Measurements from ENCODE around the gene PDE11A. TPM values are rescaled to one million over a fixed set of nuclear protein-coding genes. Genes with fewer than 3 reads are reported as not detected.

PDE11A gene
- total and polyA plus RNA-seq, 10 donors = 0.02 to 1.2 (median 0.22) TPM; not detected in 3

- TF ChIP-seq POLR2AphosphoS5 (IDR thresholded peaks at IDR 0.05) (no peak), POLR2A (IDR thresholded peaks at IDR 0.05) (no peak), CTCF (IDR thresholded peaks at IDR 0.05 in 8 of 11, conservative IDR thresholded peaks at IDR 0.05 in 3 of 11) (no peak)
- no peaks in the 10 kb centered on the region for H3K36me3 ChIP-seq
- H3K4me3 ChIP-seq = no peak overlapping the region
- no peaks in the 10 kb centered on the region for H3K9me3 ChIP-seq
- H3K27me3 ChIP-seq (replicated peaks in 1 of 7) = no peaks in the 10 kb centered on the region
- 72 to 84% (median 82%) methylated on average over 2 of the region's 2 CpGs for WGBS, 5 donors
- intact Hi-C loops (cut with DNase I; ENCODE audit: low total_unique reads) = no loop called here
- no peaks in the 10 kb centered on the region for H3K4me1 ChIP-seq
- DNase-seq = no peak
- no peak overlapping the region for H3K27ac ChIP-seq
Measured at GRCh38 chr2:177923323-177923722, 149.3 kb downstream of the PDE11A start.

DNA sequence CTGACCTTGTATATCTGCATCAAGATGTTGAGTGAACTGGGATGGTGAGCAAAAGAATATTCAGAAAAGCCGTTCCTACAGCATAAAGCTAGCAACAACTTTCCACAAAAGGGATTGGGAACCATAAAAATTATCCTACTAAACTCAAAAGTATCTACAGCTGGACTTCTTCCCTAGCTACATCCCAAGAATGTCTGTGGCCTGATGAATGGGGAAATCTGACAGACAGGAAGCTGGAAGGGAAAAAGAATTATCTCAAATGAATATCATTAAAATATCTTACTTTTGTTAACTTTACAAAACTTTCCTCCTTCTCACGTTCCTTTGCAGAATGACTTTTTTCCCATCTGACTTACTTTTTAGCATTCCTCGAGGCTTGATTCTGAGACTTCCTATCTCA lies 150.9 kb downstream of the PDE11A start:
- Histone ChIP-seq H3K4me1 (no peaks in the 10 kb centered on the region), H3K9me3 (no peaks in the 10 kb centered on the region), H3K4me3 (no peak overlapping the region), H3K27me3 (replicated peaks in 1 of 7) (no peaks in the 10 kb centered on the region), H3K27ac (no peak overlapping the region), H3K36me3 (no peaks in the 10 kb centered on the region)
- TF ChIP-seq CTCF (IDR thresholded peaks at IDR 0.05 in 8 of 11, conservative IDR thresholded peaks at IDR 0.05 in 3 of 11) = no peak
- no peak for TF ChIP-seq POLR2A (IDR thresholded peaks at IDR 0.05)
- TF ChIP-seq POLR2AphosphoS5 (IDR thresholded peaks at IDR 0.05) = no peak
- DNase-seq = no peak
- WGBS, 5 donors = 65 to 83% (median 78%) methylated on average over 3 of the region's 3 CpGs
- intact Hi-C loops (cut with DNase I; ENCODE audit: low total_unique reads) = no loop called here

GRCh38 chr2:177917169-177917568 lies 155.4 kb downstream of the PDE11A start:
- 68 to 94% (median 81%) methylated on average over 1 of the region's 1 CpG for WGBS, 5 donors
- Histone ChIP-seq H3K27me3 (replicated peaks in 1 of 7) (no peaks in the 10 kb centered on the region), H3K36me3 (no peaks in the 10 kb centered on the region), H3K4me3 (no peak overlapping the region), H3K9me3 (no peaks in the 10 kb centered on the region), H3K4me1 (no peaks in the 10 kb centered on the region), H3K27ac (no peak overlapping the region)
- DNase-seq = no peak
- intact Hi-C loops (cut with DNase I; ENCODE audit: low total_unique reads) = no loop called here
- TF ChIP-seq POLR2AphosphoS5 (IDR thresholded peaks at IDR 0.05) = no peak
- TF ChIP-seq CTCF (IDR thresholded peaks at IDR 0.05 in 8 of 11, conservative IDR thresholded peaks at IDR 0.05 in 3 of 11) = no peak
- no peak for TF ChIP-seq POLR2A (IDR thresholded peaks at IDR 0.05)

- 56 to 63% (median 60%) methylated on average over 4 of the region's 4 CpGs for WGBS, 5 donors
- Histone ChIP-seq H3K27ac (no peak overlapping the region), H3K9me3 (no peaks in the 10 kb centered on the region), H3K36me3 (no peaks in the 10 kb centered on the region), H3K27me3 (replicated peaks in 1 of 7) (no peaks in the 10 kb centered on the region), H3K4me3 (no peak overlapping the region), H3K4me1 (no peaks in the 10 kb centered on the region)
- intact Hi-C loops (cut with DNase I; ENCODE audit: low total_unique reads) = no loop called here
- no peak for DNase-seq
- TF ChIP-seq POLR2A (IDR thresholded peaks at IDR 0.05) = no peak
- no peak for TF ChIP-seq POLR2AphosphoS5 (IDR thresholded peaks at IDR 0.05)
- no peak for TF ChIP-seq CTCF (IDR thresholded peaks at IDR 0.05 in 8 of 11, conservative IDR thresholded peaks at IDR 0.05 in 3 of 11)
Measured at GRCh38 chr2:177916342-177916741, 156.2 kb downstream of the PDE11A start.
